GM21786 (cell line): ENCODE data around the gene CFH.
"Not testable (repeated sequence)": the region's sequence is repeated elsewhere in the genome, so short reads cannot be mapped to it uniquely, and the experiment has no call there.

Experiments
- ATAC-seq: cut with Tn5 transposase; IDR thresholded peaks from one replicate; pipeline ENCODE4 v1.9.1; 2021; ENCODE audit not compliant: unreplicated experiment

CFH gene

DNA sequence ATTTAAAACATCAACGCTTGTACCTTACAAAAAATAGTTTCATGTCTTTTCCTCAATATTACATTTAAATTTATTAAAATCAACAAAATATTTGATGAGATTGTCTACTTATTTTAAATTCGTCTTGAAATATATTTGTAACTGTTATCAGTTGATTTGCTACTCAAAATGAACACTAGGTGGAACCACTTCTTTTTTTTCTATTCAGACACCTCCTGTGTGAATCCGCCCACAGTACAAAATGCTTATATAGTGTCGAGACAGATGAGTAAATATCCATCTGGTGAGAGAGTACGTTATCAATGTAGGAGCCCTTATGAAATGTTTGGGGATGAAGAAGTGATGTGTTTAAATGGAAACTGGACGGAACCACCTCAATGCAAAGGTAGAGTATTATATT lies 91.4 kb downstream of the CFH start:
- peak; percentile 82 for ATAC-seq

DNA sequence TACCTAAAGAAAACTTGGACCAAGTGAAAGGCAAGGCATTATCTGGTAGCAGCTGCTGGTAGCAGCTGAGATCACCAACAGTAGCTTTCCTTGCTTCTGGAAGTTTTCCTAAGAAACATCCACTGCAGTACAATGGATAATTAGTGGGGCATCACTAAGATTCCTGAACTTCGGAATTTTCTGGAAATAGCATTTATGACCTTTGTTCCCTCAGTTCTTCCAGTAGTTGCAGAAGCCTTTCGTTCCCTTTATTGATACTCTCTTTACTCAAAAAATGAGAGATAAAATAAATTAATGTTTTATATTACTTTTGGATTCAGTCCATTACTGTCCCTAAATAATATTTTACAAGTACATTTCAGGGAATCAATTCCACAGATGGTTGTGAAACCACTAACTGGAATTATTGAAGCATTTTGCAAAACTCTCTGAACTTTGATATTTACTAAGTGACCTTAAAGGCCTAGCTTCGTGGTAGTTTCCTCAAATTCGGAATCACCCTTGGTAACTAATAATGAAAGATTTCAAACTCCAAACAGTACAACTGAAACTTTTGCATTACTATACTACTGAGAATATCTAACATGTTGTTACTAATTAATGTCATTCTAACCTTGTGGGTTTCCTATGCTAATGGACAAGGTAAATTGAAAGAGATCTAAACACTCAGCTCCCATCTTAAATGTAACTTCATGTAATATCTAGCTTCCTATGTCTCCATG lies 113.3 kb downstream of the CFH start:
- ATAC-seq = not testable (repeated sequence)

DNA sequence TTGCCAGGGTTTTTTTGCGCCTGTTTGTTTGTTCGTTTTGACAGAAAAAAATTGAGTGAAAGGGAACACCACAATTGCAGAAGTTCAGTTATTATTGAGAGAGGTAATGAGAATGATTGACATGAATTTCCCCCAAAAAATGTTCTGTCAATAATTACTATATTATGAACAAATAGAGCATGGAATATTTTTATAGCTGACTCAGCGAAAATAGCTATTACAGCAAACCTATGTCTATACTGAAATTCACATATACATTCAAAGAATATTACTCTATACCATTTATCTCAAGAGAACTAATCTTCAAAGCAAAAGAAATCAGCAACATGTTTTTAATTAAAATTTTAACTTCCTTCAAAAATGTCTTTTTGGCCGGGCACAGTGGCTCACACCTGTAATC lies 118.0 kb downstream of the CFH start:
- not testable (repeated sequence) for ATAC-seq

DNA sequence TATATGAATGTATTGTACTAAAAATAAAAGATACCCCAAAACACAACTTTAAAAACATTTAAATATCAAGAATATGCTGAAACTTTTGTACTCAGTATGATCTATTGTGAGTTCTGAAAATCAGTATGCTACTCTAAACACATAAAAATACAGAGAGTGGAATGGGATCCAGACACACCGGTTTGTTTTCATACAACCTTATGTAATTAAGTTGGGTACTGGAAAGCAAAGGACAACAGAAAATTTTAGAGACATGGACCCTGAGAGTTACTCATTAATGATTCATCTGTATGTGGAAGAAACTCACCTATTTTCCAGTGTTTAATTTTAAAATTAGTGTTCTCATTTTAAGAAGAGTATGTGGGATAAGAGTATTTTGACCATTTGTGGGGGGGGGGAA lies 121.9 kb downstream of the CFH start:
- no peak for ATAC-seq

DNA sequence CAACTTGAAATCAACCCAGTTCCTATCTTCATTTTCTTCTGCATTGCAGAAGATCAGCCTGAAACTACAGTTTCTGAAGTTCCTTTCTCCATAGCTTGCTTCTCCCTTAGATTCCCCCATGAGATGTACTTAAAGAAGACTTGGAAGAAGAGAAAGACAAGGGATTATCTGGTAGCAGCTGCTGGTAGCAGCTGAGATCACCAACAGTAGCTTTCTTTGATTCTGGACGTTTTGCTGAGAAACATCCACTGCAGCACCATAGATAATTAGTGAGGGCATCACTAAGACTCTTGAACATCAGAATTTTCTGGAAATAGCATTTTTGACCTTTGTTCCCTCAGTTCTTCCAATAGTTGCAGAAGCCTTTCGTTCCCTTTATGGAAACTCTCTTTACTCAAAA lies 122.3 kb downstream of the CFH start:
- ATAC-seq = no peak

DNA sequence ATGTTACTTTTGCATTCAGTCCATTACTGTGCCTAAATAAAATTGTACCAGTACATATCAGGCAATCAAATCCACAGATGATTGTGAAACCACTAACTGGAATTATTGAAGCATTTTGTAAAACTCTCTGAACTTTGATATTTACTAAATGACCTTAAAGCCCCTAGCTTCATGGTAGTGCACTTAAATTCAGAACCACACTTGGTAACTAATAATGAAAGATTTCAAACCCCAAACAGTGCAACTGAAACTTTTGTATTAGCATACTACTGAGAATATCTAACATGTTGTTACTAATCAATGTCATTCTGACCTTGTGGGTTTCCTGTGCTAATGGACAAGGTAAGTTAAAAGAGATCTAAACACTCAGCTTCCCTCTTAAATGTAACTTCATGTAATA lies 122.8 kb downstream of the CFH start, which contains the start of gene CFHR3:
Gene CFHR3, plus strand, starts transcription at position 238 of the 400 bp plus-strand sequence. Its CDS starts 47 bp downstream, at position 285.
- peak; percentile 90 for ATAC-seq

DNA sequence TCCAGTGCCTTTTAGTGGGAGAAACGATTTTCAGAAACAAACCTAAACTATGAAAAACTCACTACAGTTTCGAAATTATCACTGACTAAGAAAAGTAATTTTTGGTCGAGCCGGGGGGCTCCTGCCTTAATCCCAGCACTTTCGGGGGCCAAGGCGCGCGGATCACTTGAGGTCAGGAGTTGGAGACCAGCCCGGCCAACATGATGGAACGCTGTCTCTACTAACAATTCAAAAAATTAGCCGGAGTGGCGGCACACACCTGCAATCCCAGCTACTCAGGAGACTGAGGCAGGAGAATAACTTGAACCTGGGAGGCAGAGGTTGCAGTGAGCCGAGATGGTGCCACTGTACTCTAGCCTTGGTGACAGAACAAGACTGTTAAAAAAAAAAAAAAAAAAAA lies 125.8 kb downstream of the CFH start:
- no peak for ATAC-seq

DNA sequence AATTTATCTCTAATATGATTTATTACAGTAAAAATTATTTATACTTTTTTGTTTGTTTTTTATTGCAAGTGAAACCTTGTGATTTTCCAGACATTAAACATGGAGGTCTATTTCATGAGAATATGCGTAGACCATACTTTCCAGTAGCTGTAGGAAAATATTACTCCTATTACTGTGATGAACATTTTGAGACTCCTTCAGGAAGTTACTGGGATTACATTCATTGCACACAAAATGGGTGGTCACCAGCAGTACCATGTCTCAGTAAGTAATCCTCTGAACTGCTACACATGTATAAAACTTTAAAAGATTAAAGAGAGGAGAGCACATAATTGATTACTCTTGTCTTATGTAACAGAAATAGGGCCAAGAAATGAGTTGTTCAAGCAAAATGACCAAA lies 127.2 kb downstream of the CFH start:
- ATAC-seq = no peak

DNA sequence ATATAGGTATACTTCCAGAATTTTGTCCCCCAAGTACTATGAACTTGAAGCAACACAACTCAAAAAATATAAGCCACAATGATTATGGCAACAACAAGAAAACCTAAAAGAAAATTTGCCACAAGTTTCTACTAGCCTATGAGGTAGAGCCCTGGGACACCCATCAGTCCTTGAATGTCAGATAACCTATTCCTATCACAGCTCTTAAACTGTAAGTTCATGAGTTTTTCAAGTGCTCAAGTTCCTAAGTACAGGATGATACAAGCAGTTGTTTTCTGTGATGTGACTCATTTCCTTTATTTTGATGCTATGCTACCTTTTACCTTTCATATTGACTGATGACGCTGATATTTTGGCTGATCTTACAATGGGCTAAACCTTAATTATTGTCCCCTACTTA lies 139.4 kb downstream of the CFH start:
- not testable (repeated sequence) for ATAC-seq

DNA sequence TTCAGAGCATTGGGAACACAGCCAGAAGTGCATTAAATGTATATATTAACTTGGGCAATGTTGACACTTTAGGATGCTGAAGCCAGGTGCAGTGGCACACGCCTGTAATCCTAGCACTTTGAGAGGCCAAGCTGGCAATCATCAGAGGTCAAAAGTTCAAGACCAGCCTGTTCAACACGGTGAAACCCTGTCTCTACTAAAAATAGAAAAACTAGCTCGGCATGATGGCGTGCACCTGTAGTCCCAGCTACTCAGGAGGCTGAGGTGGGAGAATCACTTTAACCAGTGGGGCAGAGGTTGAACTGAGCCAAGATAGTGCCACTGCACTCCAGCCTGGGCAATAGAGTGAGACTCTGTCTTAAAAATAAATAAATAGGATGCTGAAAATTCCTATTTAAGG lies 142.3 kb downstream of the CFH start:
- ATAC-seq = not testable (repeated sequence)
